ENCODE measurements around the gene GIMD1.

Gene GIMD1

DNA sequence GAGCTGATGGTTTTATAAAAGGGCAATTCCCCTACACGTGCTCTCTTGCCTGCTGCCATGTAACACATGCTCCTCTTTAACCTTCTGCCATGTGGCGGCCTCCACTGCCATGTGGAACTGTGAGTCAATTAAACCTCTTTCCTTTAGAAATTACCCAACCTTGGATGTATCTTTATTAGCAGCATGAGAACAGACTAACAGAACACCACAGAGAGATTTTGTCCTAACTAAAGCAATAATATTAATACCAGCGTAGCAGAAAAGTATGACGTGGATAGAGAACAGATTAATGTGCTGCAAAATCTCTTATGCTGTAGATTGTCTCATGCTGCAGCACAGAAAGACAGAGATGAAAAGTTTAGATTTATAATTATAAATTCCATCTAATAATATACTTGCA, 29.1 kb downstream of the GIMD1 start:
- Histone ChIP-seq H3K9me2 (replicated peaks; ENCODE audit: control insufficient read depth, low read length) (no peaks in the 10 kb centered on the region), H3K27ac (ENCODE audit: low read depth, low read length) (no peak overlapping the region), H3F3A (ENCODE audit: control insufficient read depth, insufficient read depth) (no peaks in the 10 kb centered on the region), H3K4me2 (ENCODE audit: low read length) (no peak overlapping the region), H3K4me1 (ENCODE audit: control insufficient read depth, low read length) (peaks cover 20% of the 10 kb centered on the region), H3K79me2 (ENCODE audit: control insufficient read depth, low read length) (peaks cover 46% of the 10 kb centered on the region), H3K27me3 (ENCODE audit: control insufficient read depth, low read length) (no peaks in the 10 kb centered on the region), H4K20me1 (ENCODE audit: control insufficient read depth, insufficient read depth, low read depth, low read length) (0 out of 2 replicates have a peak, but pooled peaks cover 3% of the 10 kb centered on the region), H3K4me3 (ENCODE audit: low read length) (no peak overlapping the region), H3K36me3 (ENCODE audit: control insufficient read depth, low read length) (peaks cover 96% of the 10 kb centered on the region), H3K9me3 (ENCODE audit: control insufficient read depth, insufficient read depth, low read length) (peaks cover 10% of the 10 kb centered on the region; the same call in 1 of the 2 replicates)
- no peak for TF ChIP-seq EZH2phosphoT487 (IDR thresholded peaks at IDR 0.05; ENCODE audit: borderline replicate concordance, low read length)
- TF ChIP-seq, protein P1, sequence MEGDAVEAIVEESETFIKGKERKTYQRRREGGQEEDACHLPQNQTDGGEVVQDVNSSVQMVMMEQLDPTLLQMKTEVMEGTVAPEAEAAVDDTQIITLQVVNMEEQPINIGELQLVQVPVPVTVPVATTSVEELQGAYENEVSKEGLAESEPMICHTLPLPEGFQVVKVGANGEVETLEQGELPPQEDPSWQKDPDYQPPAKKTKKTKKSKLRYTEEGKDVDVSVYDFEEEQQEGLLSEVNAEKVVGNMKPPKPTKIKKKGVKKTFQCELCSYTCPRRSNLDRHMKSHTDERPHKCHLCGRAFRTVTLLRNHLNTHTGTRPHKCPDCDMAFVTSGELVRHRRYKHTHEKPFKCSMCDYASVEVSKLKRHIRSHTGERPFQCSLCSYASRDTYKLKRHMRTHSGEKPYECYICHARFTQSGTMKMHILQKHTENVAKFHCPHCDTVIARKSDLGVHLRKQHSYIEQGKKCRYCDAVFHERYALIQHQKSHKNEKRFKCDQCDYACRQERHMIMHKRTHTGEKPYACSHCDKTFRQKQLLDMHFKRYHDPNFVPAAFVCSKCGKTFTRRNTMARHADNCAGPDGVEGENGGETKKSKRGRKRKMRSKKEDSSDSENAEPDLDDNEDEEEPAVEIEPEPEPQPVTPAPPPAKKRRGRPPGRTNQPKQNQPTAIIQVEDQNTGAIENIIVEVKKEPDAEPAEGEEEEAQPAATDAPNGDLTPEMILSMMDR (IDR thresholded peaks at IDR 0.05; ENCODE audit: low read depth, low read length, poor library complexity, severe bottlenecking): no peak

DNA sequence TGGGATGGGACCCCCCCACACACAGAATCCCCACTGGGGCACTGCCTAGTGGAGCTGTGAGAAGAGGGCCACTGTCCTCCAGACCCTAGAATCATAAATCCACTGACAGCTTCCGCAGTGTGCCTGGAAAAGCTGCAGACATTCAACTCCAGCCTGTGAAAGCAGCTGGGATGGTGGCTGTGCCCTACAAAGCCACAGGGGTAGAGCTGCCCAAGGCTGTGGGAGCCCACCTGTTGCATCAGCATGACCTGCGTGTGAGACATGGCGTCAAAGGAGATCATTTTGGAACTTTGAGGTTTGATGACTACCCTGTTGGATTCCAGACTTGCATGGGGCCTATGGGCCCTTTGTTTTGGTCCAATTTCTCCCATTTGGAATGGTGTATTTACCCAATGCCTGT, 29.9 kb downstream of the GIMD1 start:
- no peak overlapping the region for H3K4me2 ChIP-seq (ENCODE audit: low read length)
- peaks cover 95% of the 10 kb centered on the region for H3K36me3 ChIP-seq (ENCODE audit: control insufficient read depth, low read length)

DNA sequence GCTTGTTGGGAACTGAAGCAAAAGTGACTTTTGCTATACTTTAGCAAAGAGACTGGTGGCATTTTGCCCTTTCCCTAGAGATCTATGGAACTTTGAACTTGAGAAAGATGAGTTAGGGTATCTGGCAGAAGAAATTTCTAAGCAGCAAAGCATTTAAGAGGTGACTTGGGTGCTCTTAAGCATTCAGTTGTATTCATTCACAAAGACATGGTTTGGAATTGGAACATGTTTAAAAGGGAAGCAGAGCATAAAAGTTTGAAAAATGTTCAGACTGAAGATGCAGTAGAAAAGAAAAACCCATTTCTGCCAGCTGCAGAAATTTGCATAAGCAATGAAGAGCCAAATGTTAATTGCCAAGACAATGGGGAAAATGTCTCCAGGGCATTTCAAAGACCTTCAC, 30.7 kb downstream of the GIMD1 start:
- Histone ChIP-seq H3K9me2 (replicated peaks; ENCODE audit: control insufficient read depth, low read length) (no peaks in the 10 kb centered on the region), H3K4me3 (ENCODE audit: low read length) (no peak overlapping the region), H3K36me3 (ENCODE audit: control insufficient read depth, low read length) (peaks cover 95% of the 10 kb centered on the region), H3K79me2 (ENCODE audit: control insufficient read depth, low read length) (peaks cover 32% of the 10 kb centered on the region), H4K20me1 (ENCODE audit: control insufficient read depth, insufficient read depth, low read depth, low read length) (0 out of 2 replicates have a peak, but pooled peaks cover 3% of the 10 kb centered on the region), H3F3A (ENCODE audit: control insufficient read depth, insufficient read depth) (no peaks in the 10 kb centered on the region), H3K27ac (ENCODE audit: low read depth, low read length) (no peak overlapping the region), H3K4me2 (ENCODE audit: low read length) (no peak overlapping the region), H3K9me3 (ENCODE audit: control insufficient read depth, insufficient read depth, low read length) (peaks cover 10% of the 10 kb centered on the region; the same call in 1 of the 2 replicates), H3K4me1 (ENCODE audit: control insufficient read depth, low read length) (peaks cover 20% of the 10 kb centered on the region), H3K27me3 (ENCODE audit: control insufficient read depth, low read length) (no peaks in the 10 kb centered on the region)
- TF ChIP-seq, protein P1 (IDR thresholded peaks at IDR 0.05; ENCODE audit: low read depth, low read length, poor library complexity, severe bottlenecking): no peak
- TF ChIP-seq EZH2phosphoT487 (IDR thresholded peaks at IDR 0.05; ENCODE audit: borderline replicate concordance, low read length): no peak

More for the DNA sequence above, 29.9 kb downstream of the GIMD1 start:
- Histone ChIP-seq H3K79me2 (ENCODE audit: control insufficient read depth, low read length) (peaks cover 39% of the 10 kb centered on the region), H3K4me1 (ENCODE audit: control insufficient read depth, low read length) (peaks cover 20% of the 10 kb centered on the region), H3K27me3 (ENCODE audit: control insufficient read depth, low read length) (no peaks in the 10 kb centered on the region), H4K20me1 (ENCODE audit: control insufficient read depth, insufficient read depth, low read depth, low read length) (0 out of 2 replicates have a peak, but pooled peaks cover 3% of the 10 kb centered on the region), H3K9me3 (ENCODE audit: control insufficient read depth, insufficient read depth, low read length) (peaks cover 10% of the 10 kb centered on the region; the same call in 1 of the 2 replicates), H3K4me3 (ENCODE audit: low read length) (no peak overlapping the region), H3F3A (ENCODE audit: control insufficient read depth, insufficient read depth) (no peaks in the 10 kb centered on the region), H3K9me2 (replicated peaks; ENCODE audit: control insufficient read depth, low read length) (no peaks in the 10 kb centered on the region), H3K27ac (ENCODE audit: low read depth, low read length) (no peak overlapping the region)
- TF ChIP-seq EZH2phosphoT487 (IDR thresholded peaks at IDR 0.05; ENCODE audit: borderline replicate concordance, low read length): no peak
- TF ChIP-seq, protein P1 (IDR thresholded peaks at IDR 0.05; ENCODE audit: low read depth, low read length, poor library complexity, severe bottlenecking): no peak
